Spleen (tissue), 7 donors: ENCODE data around the gene GLIS1.

Experiments used
- CTCF ChIP-seq, 11 experiments: fragments of 200-600 bp in 7 of 11; fragments of 450-650 bp in 4 of 11; sonication (generic) in 4 of 11; IDR thresholded peaks in 8 of 11; conservative IDR thresholded peaks in 3 of 11; 1 replicate in 7 of 11; 2 replicates in 4 of 11; pipeline versions ENCODE4 v1.4.0 to v1.8.0; 2016 to 2021; ENCODE audit warnings: antibody characterized with exemption in 11 of 11, inconsistent platforms in 4 of 11, mild to moderate bottlenecking in 1 of 11
- POLR2AphosphoS5 ChIP-seq, 3 donors: sonication (generic); formaldehyde crosslinking; IDR thresholded peaks; one replicate each; pipeline ENCODE4 v1.5.1; 2017; ENCODE audit warnings: antibody characterized with exemption in 3 of 3
- donor health status: DM: no; HTN: no; CAD: no; lungs with moderate emphysema.
- donor health status: DM: no; HTN: no; CAD: no.
- donor health status: DM: no; HTN: no; CAD: no.

GRCh38 chr1:53461323-53462044 is 277.5 kb downstream of the GLIS1 start:
- TF ChIP-seq POLR2AphosphoS5 (IDR thresholded peaks at IDR 0.05) = no peak
- no peak for TF ChIP-seq CTCF (IDR thresholded peaks at IDR 0.05 in 8 of 11, conservative IDR thresholded peaks at IDR 0.05 in 3 of 11)
